T1000 (cell line): ENCODE measurements around the gene DGCR8.

Experiments
- DNase-seq: peaks from one replicate; lab custom pipeline; 2025; ENCODE audit warnings: mixed read lengths; lab: John Stamatoyannopoulos, UW

The DGCR8 gene

DNA sequence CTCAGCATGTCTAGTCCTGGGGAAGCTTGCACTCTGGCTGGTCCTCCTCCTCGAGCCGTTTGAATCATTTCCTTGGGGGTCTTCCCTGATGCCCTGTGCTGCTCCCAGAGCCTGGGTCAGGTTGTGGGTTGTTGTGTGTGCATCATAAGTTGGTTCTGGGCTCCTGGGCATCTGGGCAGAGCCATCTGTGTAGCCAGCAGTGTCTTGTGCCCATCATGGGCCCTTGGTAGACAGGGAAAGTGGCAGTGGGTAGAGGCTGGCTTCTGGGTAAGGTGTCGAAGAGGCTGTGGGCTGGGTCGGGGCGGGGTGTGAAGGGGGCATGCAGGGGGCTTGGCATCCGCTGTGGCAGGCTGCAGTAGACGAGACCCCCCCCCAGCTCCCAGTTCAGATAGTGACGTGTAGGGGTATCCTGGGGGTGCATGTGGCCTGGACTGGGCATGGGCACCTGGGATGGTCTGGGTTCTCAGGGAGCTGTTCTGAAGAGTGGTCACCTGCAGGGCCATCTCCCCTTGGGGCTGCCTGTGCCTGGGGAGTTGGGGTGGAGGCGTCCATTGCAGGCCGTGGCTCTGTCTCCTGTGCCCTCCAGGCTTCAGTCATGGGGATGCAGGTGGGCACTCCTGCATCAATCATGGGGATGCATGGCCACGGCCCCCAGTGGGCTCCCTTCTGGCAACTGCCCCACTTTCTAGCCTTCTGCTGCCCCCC is 44.2 kb downstream of the DGCR8 start:
- no peak for DNase-seq

DNA sequence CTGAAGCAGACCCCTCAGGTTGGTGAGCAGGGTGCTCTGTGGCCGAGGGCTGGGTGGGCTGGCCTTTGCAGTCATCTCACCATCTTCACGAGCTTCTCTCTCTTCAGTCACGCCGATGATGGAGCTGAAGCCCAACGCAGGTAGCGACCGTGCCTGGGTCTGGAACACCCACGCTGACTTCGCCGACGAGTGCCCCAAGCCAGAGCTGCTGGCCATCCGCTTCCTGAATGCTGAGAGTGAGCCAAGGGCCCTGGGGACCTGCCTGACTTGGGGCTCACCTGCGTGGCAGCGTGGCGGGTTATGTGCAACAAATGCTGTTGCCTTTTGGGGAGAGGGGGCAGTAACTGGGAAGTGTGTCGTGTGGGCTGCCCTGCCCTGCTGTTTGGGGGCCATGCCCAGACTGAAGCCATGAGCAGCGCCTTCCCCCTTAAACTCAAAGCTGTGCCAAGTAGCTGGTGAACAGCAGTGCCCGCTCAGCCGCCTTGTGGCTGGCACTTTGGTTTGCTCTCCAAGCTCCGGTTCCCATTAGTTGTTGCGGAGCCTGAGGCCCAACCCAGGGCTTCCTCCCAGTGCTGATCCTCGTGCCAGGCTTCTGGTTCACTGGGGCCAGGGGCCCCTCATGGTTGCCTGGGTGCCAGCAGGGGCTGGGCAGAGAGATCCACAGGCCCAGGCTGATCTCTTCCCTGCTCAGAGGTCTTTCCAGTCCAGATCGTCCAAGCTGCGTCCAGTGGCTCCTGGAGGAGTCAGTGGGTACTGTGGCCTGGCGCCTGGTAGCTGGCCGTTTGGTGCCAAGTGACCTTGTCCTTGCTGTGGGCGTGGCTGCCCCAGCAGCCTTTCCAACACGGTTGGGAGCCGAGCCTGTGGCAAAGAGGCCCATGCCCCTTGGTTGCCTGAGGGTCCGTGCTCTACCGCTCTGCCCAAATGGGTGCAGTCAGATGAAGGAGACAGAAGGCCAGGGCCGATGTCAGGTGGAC is 45.4 kb downstream of the DGCR8 start:
- no peak for DNase-seq

DNA sequence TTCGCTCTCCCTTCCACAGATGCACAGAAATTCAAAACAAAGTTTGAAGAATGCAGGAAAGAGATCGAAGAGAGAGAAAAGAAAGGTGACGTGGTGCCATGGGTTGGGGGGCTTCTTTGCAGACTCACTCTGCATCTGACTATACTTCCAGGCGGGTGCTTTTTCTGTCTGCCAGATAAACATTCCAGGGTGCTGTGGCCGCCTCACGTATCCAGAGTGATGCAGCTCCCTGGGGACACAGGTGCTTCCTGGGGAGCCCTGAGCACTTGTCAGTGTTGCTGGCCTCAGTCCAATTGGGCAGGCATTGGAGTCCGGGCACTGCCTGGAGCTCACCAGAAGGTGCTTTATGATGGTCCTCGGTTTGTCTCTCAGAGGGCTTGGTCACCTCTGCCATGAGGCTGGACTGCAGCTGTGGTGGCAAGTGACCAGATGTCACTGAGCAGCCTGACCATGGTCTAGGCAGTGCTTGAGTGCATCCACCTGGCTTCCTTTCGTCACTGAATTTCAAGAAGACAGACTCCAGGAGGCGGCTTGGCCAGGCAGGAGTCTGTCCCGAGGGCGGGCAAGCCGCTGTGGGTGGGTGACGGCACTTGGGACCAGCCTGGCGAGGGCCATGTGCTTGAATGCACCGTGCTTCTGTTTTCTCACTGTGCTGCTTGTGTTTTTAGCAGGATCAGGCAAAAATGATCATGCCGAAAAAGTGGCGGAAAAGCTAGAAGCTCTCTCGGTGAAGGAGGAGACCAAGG is 46.4 kb downstream of the DGCR8 start:
- DNase-seq: no peak

DNA sequence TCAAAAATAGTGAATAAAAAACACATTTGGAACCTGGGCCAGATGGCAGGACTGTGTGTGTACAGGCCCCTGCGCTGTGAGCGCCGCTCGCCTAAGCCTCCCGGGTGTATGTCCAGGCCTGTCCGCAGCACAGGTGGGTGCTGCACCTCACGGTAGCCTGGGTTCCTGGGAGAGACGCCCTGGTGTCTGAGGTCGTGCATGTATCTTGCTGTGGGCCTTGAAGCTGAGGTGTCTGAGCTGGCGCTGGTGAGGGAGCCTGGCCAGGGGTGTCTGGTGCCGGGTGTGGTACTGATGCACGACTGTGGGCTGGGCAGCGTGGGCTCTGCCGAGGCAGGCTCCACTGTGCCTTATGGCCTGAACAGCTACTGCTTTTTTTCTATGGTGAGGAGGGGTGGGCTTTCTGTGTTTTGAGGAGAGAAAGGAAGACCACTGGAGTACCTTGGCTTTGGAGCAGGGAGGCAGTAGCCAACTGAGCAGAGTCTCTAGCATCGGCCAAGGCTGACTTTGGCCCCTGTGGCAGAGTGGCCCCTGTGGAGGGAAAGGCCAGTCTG is 47.4 kb downstream of the DGCR8 start:
- DNase-seq: no peak

DNA sequence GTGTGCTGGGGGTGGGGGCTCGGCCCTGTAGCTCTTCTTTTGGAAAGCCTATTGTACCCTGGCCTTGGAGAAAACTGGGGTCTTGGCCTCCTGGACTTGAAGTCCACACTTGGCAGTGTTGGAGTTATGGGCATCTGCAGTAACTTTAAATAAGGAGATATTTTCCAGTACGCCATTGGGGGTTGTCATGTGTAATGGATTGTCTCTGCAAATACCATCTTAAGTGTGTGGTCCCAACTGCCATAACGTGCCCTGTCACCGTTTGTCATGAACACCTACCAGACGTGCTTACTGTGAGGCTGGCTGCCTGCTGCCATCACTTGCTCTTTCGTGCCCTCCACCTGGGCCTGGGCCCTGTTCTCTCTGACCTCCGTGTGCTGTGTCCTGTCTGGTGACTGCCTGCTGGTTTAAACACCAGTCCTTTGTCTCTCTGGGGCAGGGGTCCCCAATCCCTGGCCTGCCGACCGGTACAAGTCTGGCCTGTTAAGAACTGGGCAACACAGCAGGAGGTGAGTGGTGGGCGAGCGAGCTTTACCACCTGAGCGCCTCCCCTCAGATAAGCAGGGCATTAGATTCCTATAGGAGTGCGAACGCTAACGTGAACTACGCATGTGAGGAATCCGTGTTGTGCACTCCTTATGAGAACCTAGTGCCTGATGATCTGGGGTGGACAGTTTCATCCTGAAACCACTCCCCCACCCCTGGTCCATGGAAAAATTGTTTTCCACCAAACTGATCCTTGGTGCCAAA is 48.0 kb downstream of the DGCR8 start:
- no peak for DNase-seq

DNA sequence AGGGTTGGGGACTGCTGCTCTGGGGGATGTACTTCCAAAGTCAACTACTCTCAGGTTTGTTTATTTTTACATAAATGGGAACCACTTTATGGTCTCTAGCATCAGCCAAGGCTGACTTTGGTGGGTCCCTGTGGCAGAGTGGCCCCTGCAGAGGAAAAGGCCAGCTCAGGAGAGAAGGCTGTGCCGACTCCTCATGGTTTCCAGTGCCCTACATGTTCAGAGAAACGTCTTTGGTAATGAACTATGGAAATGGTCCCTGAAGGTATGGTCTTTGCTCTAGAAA is 48.5 kb downstream of the DGCR8 start:
- no peak for DNase-seq

DNA sequence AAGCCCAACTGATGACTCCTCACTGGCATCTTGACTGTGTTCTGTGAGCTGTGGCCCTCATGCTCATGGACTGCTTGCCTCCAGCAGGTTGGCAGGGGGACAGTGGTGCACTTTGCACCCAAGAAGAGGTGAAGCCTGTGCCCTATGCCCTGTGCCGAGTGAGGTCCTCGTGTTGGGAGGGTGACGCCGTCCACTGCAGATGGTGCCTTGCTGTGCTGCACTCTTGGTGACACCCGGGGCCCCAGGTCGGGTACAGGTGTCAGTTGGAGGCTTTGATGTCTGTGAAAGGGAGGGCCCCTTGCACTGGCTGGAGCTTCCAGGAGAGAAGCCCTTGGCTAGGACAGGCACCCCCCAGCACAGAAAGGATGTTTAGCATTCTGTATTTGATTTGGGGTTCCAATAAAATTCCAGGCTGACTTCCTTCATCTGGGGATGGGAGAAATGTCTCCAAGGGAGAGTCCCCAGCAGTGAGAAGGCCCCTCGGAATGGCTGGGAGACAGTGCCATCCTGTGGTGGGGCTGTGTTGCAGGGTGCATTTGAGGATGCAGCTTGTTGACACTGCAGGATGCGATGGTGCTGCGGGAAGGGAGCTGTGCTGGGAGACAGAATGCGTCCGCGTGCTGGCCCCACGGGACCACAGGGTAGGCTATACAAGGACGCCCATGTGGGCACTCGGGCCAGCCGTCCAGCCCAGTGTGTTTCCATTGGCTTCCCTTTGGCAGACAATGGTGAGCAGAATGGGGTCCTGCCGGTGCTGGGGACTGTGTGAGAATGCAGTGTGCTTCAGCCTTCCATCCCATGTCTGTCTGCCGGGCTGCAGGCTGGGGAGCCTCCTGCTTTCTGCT is 49.1 kb downstream of the DGCR8 start:
- no peak for DNase-seq

DNA sequence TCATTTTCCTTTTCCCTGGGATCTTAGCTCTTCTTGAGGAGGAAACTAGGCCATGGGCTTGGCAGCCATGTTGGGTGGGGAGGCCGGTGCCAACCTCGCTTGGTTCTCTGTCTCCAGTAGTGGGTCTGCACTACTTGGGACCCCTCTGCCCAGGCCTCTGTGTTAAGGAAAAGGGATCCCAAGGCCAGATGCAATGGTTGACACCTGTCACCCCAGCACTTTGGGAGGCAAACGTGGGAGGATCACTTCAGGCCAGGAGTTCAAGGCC is 49.6 kb downstream of the DGCR8 start:
- DNase-seq: no peak

DNA sequence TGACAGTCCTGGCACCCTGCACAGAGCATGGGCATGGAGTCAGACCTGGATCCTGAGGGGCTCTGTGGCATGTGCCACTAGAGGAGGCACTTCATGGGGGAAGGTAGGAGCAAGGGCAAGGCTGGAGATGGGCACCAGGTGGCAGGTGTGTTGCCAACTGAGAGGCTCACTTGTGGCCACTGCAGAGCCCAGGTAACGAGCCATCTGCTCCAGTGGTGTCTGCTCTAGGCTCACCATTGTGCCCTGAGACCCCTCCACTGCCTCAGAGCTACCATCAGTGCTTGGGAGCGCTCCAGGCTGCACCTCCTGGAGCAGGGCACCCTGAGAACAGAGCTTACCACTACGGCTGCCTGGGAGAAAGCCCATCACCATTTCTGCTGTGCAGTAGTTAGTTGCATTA is 50.3 kb downstream of the DGCR8 start:
- no peak for DNase-seq

DNA sequence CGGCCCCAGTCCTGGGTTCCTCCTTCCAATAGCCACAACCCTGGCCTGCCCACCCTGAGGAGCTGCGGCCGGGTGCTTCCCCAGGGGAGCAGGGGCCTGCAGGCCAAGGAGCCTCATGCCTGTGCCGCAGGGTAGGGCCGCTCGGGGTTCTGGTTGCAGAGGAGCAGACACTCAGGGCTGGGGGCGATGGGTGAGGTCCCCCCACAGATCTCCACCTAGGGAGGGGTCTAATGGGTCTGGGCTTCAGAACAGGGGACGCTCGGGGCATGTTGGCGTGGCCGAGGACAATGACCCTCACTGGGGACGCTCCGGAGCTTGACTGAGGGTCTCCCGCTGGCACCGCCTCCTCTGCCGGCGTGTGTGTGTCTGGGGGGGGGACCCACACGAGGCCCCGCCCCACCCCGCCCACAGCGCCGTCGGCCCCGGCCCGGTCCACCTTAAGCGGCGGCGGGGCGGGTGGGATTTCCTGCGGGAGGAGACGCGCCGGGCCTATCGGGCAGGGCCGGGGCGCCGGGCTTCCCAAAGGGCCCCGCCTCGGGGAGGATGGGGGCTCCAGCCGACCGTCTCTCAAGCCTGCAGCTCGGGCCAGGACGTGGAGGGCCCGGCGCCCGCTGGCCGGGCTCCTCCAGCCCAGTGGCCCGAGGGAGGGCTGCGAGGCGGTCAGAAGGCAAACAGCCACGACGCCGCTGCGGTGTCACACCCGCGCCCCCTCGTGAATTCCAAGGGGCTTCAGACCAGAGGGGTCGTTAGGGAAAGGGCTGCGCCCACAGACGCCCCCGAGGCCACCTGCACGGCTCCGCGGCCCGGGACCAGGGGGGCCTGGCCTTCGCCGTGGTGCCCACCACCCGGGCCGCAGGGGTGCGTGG is 50.9 kb downstream of the DGCR8 start:
- peak; percentile 29 for DNase-seq

DNA sequence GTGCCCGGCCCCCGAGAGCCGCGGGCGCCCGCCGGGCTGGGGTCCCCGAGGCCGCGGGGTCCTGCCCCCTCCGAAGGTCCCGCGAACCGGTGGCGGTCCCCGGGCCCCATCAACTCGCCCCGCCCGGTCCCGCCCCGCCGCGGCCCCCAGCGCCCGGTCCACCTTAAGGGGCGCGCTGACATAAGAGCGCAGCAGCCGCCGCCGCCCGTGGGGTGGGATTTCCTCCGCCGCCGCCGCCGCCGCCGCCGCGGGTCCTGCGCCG is 51.5 kb downstream of the DGCR8 start, which contains the start of gene ZDHHC8:
Gene ZDHHC8 (plus strand): TSS at position 208 of the 262 bp plus-strand sequence. CDS start 144 bp downstream, outside the sequence.
- DNase-seq: no peak

DNA sequence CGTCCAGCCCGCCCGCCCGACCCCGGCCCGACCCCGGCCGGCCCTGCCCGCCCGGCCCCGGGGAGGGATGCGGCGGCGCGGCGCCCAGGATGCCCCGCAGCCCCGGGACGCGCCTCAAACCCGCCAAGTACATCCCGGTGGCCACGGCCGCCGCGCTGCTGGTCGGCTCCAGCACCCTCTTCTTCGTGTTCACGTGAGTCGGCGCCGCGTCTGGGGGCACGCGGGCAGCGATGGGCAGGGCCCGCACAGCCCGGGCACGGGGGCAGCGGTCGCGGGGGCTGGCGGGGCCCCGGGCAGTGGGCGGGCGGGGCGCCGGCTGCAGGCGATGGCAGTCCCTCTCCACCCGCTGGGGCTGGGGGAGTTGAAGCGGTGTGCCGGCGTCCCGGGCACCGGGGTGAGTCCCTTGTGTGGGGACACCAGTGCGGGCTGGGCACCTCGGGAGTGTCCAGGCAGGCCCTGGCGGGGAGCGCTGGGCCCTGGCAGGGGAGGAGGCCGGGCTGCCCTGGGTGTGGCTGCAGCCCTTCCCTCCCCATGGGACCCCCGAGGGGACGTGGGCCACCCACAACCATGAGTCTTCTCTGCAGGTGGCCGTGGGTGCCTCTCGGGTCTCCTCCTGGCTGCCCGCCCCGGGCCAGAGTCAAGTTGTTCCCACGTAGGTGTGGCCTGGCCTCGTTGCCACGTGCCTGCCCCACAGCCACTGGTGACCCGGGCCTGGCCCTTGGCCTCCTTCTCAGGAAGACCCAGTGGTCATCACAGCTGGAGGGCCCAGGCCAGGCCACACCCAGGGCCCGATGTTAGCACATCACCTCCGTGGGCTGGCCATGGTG is 52.0 kb downstream of the DGCR8 start:
- DNase-seq: no peak

DNA sequence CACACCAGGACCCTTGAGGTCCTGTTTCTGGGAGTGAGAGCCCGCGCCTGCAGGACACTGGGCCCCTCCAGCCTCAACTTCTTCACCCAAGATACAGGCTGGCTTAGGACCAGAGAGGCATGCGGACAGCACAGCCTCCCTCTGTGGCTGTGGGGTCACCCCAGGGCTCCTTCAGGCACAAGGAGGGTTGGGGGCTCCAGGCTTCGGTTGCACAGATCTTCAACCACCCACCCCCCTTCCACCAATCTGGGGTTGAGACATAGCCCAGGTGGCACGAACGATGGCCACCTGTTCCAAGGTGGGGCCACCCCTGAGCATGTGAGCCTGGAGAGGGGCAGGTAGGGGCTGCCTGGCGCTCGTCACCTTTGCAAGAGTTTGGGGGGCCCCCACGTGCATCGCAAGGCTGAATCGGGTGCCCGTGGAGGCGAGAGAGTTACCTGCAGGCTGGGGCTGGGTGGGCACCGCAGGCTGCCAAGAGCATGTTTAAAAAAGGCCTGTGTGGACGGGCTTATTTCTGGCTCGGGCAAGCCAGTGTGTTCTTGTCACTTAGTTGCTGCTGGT is 52.7 kb downstream of the DGCR8 start:
- DNase-seq: no peak

DNA sequence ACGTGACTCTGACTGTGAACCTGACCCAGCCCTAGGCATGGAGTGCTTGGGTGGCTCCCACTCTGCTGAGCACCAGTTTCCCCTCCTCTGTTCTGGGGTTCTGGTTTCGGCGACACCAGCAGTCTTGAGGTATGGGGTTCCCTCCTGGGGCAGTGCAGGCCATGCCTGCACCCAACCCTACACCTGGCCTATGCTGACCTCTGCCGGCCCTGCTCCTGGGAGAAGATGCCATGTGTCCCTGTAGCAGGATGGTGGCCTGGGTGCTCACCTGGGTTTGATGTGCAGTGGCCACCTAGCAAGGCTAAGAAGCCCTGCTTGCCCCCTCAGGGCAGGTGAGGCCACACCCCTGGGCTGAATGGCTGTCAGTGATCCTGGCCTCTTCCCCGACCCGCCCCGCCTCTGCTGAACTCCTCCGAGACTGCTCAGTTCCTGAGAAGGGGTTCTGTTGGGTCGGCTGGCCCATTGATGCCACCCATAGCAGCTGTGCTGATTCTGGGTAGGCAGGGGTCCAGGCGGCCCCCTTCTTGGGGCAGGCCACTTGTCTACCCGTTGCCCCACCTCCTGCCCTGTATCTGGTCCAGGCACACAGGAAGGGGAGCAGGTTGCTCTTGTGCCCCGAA is 54.0 kb downstream of the DGCR8 start:
- no peak for DNase-seq

DNA sequence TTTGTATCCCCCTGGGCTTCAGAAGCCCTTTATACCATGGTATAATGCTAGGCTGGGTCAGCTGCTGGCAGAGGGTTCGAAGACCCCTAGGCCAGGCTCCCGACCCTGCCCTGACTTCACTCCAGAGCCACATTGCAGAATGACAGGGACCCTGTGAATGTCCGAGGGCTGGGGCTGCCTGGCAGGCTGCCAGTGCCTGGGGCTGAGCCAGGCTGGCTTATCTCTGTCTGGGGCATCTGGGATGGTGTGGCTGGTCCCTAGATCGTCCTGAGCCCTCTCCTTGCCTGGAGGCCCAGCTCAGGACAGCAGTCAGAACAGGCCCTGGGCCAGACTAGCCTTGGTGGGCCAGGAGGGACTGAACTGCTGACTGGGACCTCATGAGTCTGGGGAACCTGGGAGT is 55.2 kb downstream of the DGCR8 start:
- DNase-seq: no peak

DNA sequence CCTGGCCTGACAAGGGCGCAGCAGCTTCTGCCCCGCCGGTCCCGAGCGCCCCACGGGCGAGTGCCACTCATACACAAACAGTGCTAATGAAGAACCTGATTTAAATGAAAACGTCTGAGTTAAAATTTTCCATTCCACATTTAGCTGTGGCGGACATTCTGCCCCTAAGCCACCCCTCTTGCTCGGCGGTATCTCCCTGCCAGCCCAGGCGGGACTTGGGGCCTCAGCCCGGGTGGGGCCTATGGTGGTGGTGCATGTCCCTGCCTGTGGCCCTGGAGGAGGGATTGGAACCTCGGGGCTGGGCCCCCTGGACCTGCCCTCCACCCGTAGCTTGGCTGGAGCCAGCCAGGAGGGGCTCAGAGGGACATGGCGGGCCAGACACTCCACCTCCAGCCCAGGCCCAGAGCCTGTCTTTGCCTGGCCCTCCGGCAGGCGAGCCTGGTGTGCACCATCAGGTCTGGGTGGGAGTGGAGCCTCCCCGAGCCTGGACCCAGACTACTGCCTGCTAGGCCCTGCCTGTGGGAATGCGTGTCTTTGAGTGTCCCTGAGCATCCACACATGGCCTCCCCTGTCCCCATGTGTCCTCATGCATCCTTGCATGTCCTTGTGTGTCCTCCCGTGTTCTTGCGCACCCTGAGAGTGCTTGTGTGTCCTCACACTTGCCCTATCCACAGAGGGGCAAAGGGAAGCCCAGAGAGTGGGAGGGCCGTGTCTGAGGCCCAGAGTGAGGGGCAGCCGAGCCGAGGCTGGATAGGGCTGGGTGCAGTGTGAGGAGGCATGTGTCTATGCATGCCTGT is 56.0 kb downstream of the DGCR8 start:
- no peak for DNase-seq

DNA sequence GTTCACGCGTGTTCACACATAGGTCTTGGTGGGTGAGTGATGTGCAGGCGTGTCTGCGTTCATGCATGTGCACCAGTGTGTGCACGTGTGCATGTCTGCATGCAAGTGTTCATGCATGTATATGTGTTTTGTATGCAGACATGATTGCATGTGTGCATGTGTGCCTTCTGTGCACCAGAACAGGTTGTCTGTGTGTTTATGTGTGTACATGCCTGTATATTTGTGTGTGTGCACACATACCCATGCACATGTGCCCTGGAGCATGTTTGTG is 56.5 kb downstream of the DGCR8 start:
- no peak for DNase-seq

DNA sequence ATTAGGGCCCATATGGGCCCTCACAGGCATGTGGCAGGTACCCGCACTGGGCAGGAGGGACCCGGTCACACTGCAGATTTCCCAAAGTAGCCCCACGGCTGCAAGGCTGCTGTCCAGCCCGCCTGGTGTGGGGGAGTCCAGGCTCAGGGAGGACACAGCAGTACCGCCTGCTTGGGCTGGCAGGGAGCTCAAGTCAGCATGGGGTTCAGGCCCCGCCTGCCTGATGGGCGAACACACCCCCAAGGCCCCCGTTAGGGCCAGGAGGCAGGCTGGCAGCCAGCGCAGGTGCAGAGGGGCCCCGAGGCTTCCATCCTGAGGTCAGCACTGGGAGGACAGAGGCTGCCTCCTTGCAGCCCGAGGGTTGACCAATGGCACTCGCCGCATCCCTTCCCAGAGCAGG is 57.1 kb downstream of the DGCR8 start:
- DNase-seq: no peak
